ENCODE results near the gene EIF1.

GRCh38 chr17:41650794-41651624, 37.7 kb upstream of the EIF1 start:
- no peak for TF ChIP-seq CTCF (conservative IDR thresholded peaks at IDR 0.05)
- no peak for TF ChIP-seq EZH2 (IDR thresholded peaks at IDR 0.05; ENCODE audit: low read depth)
